GM12891 (cell line): ENCODE measurements around the gene SCAPER.
"Not testable (repeated sequence)": the region's sequence is repeated elsewhere in the genome, so short reads cannot be mapped to it uniquely, and the experiment has no call there.

Experiments used
- DNase-seq: peaks from one replicate; pipeline ENCODE4 v3.0.0; 2011; ENCODE audit warnings: low spot score; ENCODE audit not compliant: insufficient read length
- FAIRE-seq: peaks from 2 replicates; lab custom pipeline; 2011; peaks lifted over from hg19 to GRCh38; lab: Jason Lieb, UNC
- PAX5 ChIP-seq: IDR thresholded peaks from 2 replicates; pipeline ENCODE4 v1.6.1; 2011; ENCODE audit warnings: low read length, moderate library complexity, mild to moderate bottlenecking; ENCODE audit not compliant: insufficient read depth, severe bottlenecking
- POLR2A ChIP-seq: IDR thresholded peaks from 2 replicates; pipeline ENCODE4 v1.6.1; 2011; ENCODE audit warnings: low read depth, low read length, control low read depth
- POLR2AphosphoS5 ChIP-seq: IDR thresholded peaks from 2 replicates; pipeline ENCODE4 v1.6.1; 2011; ENCODE audit warnings: low read depth, low read length, control low read depth
- POU2F2 ChIP-seq: IDR thresholded peaks from 2 replicates; pipeline ENCODE4 v1.6.1; 2011; ENCODE audit warnings: low read depth, mild to moderate bottlenecking, control low read depth, low read length, moderate library complexity
- SPI1 ChIP-seq: IDR thresholded peaks from 2 replicates; pipeline ENCODE4 v1.6.1; 2011; ENCODE audit warnings: low read depth, low read length, control low read depth
- TAF1 ChIP-seq: IDR thresholded peaks from 2 replicates; pipeline ENCODE4 v1.6.1; 2011; ENCODE audit warnings: low read depth, low read length, control low read depth

Gene SCAPER

DNA sequence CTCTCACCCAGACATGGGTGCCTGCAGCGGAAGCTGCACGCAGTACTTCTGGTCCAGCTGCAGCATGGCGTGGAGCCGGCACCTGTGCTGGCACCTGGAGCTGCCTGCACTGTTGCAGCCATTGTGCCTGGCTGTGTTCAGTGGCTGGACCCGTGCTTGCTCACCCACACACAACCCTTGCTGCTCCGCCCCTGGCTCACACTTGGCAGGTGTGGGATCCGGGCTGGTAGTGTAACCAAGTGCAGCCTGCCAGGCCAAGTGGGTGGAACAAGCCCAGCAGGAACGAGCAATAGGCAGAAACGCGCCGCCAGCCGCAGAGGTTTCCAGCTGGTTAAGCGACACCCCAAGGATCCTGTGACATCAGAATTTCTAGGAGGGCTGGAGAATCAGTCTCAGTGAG lies 11.2 kb upstream of the SCAPER start:
- no peak for FAIRE-seq
- DNase-seq: no peak
- TF ChIP-seq SPI1: no peak
- no peak for TF ChIP-seq POLR2AphosphoS5
- no peak for TF ChIP-seq POU2F2
- TF ChIP-seq POLR2A: no peak
- TF ChIP-seq PAX5: no peak
- TF ChIP-seq TAF1: no peak

- FAIRE-seq (no peak), DNase-seq (no peak)
- TF ChIP-seq POLR2A (no peak), POLR2AphosphoS5 (no peak), TAF1 (no peak), SPI1 (no peak), POU2F2 (no peak), PAX5 (no peak)
Measured at GRCh38 chr15:76913737-76914136, 8.6 kb upstream of the SCAPER start.

GRCh38 chr15:76912430-76912829 lies 7.3 kb upstream of the SCAPER start:
- FAIRE-seq: no peak
- no peak for DNase-seq
- no peak for TF ChIP-seq SPI1
- TF ChIP-seq PAX5: no peak
- TF ChIP-seq POU2F2: no peak
- no peak for TF ChIP-seq TAF1
- no peak for TF ChIP-seq POLR2A
- TF ChIP-seq POLR2AphosphoS5: no peak

DNA sequence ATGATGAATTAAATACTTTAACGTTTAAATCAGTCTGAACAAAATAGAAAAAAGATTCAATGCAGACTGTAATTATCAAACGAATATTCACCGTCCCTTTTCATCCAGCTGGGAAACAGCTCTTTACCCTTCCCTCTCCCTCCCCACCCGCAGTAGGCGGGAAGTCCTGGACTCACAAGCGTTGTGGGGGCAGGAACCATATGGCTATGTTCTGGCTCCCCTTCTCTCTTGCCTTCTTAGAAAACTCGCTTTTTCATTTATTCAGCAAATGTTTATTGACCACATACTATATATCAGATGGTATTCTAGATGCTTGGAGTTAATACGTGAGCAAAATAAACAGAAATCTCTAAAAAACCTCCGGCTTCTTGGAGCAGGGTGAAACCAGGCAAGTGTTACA lies 715 bp upstream of the SCAPER start:
- FAIRE-seq: no peak
- no peak for DNase-seq
- TF ChIP-seq POLR2AphosphoS5: no peak
- TF ChIP-seq POLR2A: no peak
- no peak for TF ChIP-seq POU2F2
- TF ChIP-seq SPI1: no peak
- no peak for TF ChIP-seq TAF1
- TF ChIP-seq PAX5: no peak

GRCh38 chr15:76904461-76905012 lies 603 bp downstream of the SCAPER start:
- TF ChIP-seq TAF1 (0 out of 2 replicates have a peak, but pooled peaks have one; percentile 9), POLR2A (no peak), POLR2AphosphoS5 (no peak)
- peak; percentile 20 for FAIRE-seq

DNA sequence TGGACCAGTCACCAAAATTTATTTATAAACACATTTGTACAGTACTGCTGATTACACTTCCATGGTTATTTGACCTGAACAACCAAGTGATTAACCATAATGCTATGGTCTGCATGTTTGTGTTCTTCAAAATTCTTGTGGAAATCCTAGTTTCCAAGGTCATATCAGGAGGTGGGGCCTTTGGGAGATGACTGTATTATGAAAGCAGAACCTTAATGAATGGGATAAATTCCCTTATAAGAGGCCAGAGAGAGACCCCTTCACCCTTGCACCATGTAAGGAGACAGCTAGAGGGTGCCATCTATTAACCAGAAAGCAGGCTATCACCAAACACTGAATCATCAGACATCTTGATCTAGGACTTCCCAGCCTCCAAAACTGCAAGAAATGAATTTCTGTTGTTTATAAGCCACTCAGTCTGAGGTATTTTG lies 1.9 kb downstream of the SCAPER start:
- TF ChIP-seq POLR2A: no peak
- no peak for FAIRE-seq

More at GRCh38 chr15:76904461-76905012, 603 bp downstream of the SCAPER start:
- DNase-seq: peak; percentile 16

GRCh38 chr15:76901965-76902364 lies 3.2 kb downstream of the SCAPER start:
- DNase-seq: no peak
- TF ChIP-seq POLR2AphosphoS5 (no peak), TAF1 (no peak), POLR2A (no peak), PAX5 (no peak), POU2F2 (no peak), SPI1 (no peak)
- FAIRE-seq: no peak

More for the DNA sequence above, 1.9 kb downstream of the SCAPER start:
- DNase-seq: no peak

DNA sequence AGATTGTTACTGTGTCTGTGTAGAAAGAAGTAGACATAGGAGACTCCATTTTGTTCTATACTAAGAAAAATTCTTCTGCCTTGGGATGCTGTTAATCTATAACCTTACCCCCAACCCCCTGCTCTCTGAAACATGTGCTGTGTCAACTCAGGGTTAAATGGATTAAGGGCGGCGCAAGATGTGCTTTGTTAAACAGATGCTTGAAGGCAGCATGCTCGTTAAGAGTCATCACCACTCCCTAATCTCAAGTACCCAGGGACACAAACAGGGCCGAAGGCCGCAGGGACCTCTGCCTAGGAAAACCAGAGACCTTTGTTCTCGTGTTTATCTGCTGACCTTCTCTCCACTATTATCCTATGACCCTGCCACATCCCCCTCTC lies 5.2 kb downstream of the SCAPER start:
- not testable (repeated sequence) for DNase-seq, FAIRE-seq

DNA sequence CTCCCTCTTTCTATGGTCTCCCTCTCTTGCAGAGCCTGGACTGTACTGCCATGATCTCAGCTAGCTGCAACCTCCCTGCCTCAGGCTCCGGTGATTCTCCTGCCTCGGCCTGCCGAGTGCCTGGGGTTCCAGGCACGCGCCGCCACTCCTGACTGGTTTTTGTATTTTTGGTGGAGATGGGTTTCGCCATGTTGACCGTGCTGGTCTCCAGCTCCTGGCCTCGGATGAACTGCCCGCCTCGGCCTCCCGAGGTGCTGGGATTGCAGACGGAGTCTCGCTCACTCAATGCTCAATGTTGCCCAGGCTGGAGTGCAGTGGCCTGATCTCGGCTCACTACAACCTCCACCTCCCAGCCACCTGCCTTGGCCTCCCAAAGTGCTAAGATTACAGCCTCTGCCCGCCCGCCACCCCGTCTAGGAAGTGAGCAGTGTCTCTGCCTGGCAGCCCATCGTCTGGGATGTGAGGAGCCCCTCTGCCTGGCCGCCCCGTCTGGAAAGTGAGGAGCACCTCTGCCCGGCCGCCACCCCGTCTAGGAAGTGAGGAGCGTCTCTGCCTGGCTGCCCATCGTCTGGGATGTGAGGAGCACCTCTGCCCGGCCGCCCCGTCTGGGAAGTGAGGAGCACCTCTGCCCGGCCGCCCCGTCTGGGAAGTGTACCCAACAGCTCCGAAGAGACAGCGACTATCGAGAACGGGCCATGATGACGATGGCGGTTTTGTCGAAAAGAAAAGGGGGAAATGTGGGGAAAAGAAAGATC lies 5.8 kb downstream of the SCAPER start:
- FAIRE-seq, DNase-seq: not testable (repeated sequence)

DNA sequence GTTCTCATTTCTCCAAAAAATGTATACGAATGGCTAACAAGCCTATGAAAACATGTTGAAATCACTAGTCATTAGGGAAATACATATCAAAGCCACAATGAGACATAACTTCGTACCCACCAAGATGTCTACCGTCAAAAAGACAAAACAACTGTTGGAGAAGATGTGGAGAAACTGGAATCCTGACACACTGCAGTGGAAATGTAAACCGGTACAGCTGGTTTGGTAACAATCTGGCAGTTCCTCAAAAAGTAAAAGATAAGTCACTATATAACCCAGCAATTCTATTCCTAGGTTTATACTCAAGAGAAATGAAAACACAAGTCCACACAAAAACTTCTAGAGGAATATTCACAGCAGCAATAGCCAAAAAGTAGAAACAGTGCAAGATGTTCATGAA lies 7.0 kb downstream of the SCAPER start:
- TF ChIP-seq POU2F2 (no peak), POLR2AphosphoS5 (no peak), PAX5 (no peak), SPI1 (no peak), TAF1 (no peak), POLR2A (no peak)

More for the DNA sequence above, 7.0 kb downstream of the SCAPER start:
- FAIRE-seq: no peak
- DNase-seq: no peak
